Measurements from ENCODE around the gene OSCP1.

The OSCP1 gene

GRCh38 chr1:36386265-36387140, 63.7 kb downstream of the OSCP1 start:
- in situ Hi-C loops (cut with HindIII; ENCODE audit: low pct_ligation_motif_present, low sequenced_read_pairs) = no loop called here
- peak overlapping the region; percentile 99 for H3K27ac ChIP-seq
- peaks cover 4% of the 10 kb centered on the region for H3K36me3 ChIP-seq (replicated peaks)
- TF ChIP-seq, protein P1, sequence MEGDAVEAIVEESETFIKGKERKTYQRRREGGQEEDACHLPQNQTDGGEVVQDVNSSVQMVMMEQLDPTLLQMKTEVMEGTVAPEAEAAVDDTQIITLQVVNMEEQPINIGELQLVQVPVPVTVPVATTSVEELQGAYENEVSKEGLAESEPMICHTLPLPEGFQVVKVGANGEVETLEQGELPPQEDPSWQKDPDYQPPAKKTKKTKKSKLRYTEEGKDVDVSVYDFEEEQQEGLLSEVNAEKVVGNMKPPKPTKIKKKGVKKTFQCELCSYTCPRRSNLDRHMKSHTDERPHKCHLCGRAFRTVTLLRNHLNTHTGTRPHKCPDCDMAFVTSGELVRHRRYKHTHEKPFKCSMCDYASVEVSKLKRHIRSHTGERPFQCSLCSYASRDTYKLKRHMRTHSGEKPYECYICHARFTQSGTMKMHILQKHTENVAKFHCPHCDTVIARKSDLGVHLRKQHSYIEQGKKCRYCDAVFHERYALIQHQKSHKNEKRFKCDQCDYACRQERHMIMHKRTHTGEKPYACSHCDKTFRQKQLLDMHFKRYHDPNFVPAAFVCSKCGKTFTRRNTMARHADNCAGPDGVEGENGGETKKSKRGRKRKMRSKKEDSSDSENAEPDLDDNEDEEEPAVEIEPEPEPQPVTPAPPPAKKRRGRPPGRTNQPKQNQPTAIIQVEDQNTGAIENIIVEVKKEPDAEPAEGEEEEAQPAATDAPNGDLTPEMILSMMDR (IDR thresholded peaks at IDR 0.05; ENCODE audit: low read depth, low read length, missing control alignments) = peak; percentile 13
- peak; percentile 99 for DNase-seq
- H3K27me3 ChIP-seq (replicated peaks) = no peaks in the 10 kb centered on the region
- H3K4me3 ChIP-seq (ENCODE audit: low read depth, low read length) = peak overlapping the region; percentile 60

DNA sequence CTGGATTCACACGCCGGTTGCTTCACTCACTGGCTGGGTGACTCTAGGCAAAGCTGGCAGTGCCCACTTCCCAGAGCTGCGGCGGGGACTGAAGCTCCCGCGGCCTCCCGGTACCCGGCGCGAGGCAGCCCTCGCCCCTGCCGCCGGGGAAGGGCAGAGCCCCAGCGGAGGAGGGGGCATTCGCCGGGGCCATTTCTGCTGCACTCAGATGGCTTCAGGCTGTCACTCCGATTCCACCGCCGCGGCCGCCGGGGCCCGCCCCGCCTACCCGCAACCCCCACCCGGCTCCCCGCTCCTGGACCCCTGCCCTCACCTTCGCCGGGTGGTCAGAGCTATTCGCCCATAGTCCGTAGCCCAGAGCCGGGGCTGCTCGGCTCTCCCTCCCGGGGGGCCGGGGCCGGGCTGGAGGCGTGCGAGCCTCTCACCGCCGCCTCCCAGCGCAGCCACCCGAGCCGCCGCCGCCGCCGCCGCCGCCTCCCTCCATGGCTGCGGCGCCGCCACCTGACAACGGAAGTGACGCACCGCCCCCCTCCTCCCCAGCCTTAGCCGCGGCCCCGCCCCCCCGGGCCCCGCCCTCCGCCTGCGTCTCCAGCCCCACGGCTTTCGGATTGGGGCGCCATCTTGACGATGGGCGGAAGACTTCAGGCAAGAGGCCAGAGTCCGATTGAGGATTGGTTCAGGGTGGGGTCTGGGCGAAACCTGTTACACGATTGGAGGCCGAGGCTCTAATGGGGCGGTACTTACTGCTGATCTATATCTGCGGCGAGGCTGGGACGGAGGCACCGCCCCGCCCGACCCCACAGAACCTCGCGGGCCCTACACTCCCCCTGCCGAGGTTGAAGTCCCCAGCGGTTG, 64.6 kb downstream of the OSCP1 start, which contains the start of gene STK40:
Gene STK40 (minus strand): TSS at position 515 of the 855 bp plus-strand sequence. CDS start 24,592 bp downstream, outside the sequence.
- peak; percentile 98 for DNase-seq
- Histone ChIP-seq H3K4me3 (ENCODE audit: low read depth, low read length) (peak within 1 kb of the TSS; percentile 93), H3K36me3 (replicated peaks) (no peaks in the 10 kb centered on the region), H3K27me3 (replicated peaks) (no peaks in the 10 kb centered on the region), H3K27ac (peak within 1 kb of the TSS; percentile 99)
- TF ChIP-seq, protein P1 (IDR thresholded peaks at IDR 0.05; ENCODE audit: low read depth, low read length, missing control alignments) = no peak
- in situ Hi-C loops (cut with HindIII; ENCODE audit: low pct_ligation_motif_present, low sequenced_read_pairs) = no loop called here

- TF ChIP-seq, protein P1 (IDR thresholded peaks at IDR 0.05; ENCODE audit: low read depth, low read length, missing control alignments) = no peak
- Histone ChIP-seq H3K27me3 (replicated peaks) (no peaks in the 10 kb centered on the region), H3K36me3 (replicated peaks) (no peaks in the 10 kb centered on the region), H3K4me3 (ENCODE audit: low read depth, low read length) (peak overlapping the region; percentile 93), H3K27ac (peak overlapping the region; percentile 99)
- no peak for DNase-seq
- in situ Hi-C loops (cut with HindIII; ENCODE audit: low pct_ligation_motif_present, low sequenced_read_pairs) = no loop called here
Measured at GRCh38 chr1:36384542-36385409, 65.5 kb downstream of the OSCP1 start.

DNA sequence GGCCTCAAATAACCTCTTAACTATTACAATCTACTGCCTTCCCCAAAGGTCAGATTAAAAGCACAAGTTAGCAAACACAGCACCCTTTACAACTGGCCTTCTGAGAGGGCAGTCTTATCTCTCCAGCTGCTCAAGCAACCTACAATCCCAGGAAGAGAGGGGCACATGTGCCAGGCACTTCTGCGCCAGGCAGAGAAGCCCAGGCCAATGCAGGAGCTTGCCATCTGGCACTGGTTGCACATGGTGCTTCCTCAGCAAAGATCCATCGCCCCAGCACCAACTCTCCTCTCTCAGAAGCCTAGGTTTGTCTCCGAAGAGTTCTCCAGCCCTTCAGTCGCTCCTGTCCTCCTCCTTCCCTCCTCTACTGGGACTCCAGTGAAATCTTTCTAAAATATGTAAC, 67.0 kb downstream of the OSCP1 start:
- Histone ChIP-seq H3K27ac (no peak overlapping the region), H3K36me3 (replicated peaks) (no peaks in the 10 kb centered on the region), H3K4me3 (ENCODE audit: low read depth, low read length) (no peak overlapping the region), H3K27me3 (replicated peaks) (no peaks in the 10 kb centered on the region)
- TF ChIP-seq, protein P1 (IDR thresholded peaks at IDR 0.05; ENCODE audit: low read depth, low read length, missing control alignments) = no peak
- in situ Hi-C loops (cut with HindIII; ENCODE audit: low pct_ligation_motif_present, low sequenced_read_pairs) = no loop called here
- no peak for DNase-seq

- Histone ChIP-seq H3K27ac (no peak overlapping the region), H3K36me3 (replicated peaks) (no peaks in the 10 kb centered on the region), H3K4me3 (ENCODE audit: low read depth, low read length) (no peak overlapping the region), H3K27me3 (replicated peaks) (no peaks in the 10 kb centered on the region)
- in situ Hi-C loops (cut with HindIII; ENCODE audit: low pct_ligation_motif_present, low sequenced_read_pairs) = no loop called here
- TF ChIP-seq, protein P1 (IDR thresholded peaks at IDR 0.05; ENCODE audit: low read depth, low read length, missing control alignments) = no peak
- no peak for DNase-seq
Measured at GRCh38 chr1:36382669-36383068, 67.6 kb downstream of the OSCP1 start.

All from brain microvascular endothelial cell (primary cell).